Suprapubic skin (tissue), 4 donors: Measurements from ENCODE around the gene TNIK. TPM values are rescaled to one million over a fixed set of nuclear protein-coding genes. Genes with fewer than 3 reads are reported as not detected.
"Not testable (repeated sequence)": the region's sequence is repeated elsewhere in the genome, so short reads cannot be mapped to it uniquely, and the experiment has no call there.

Source experiments
- DNase-seq, 2 donors: peaks; one replicate each; pipeline ENCODE4 v3.0.0-alpha.2; 2019; ENCODE audit warnings: low spot score in 2 of 2
- H3K27ac ChIP-seq: fragments of 200-600 bp; sonication (generic); one replicate; pipeline ENCODE4 v1.5.1; 2019
- H3K27me3 ChIP-seq: fragments of 200-600 bp; sonication (generic); one replicate; pipeline ENCODE4 v1.5.1; 2019
- H3K36me3 ChIP-seq: fragments of 200-600 bp; sonication (generic); one replicate; pipeline ENCODE4 v1.5.1; 2019
- H3K4me1 ChIP-seq: fragments of 200-600 bp; sonication (generic); one replicate; pipeline ENCODE4 v1.5.1; 2019
- H3K4me3 ChIP-seq: fragments of 200-600 bp; sonication (generic); one replicate; pipeline ENCODE4 v1.5.1; 2019; ENCODE audit warnings: mild to moderate bottlenecking
- H3K9me3 ChIP-seq: fragments of 200-600 bp; sonication (generic); one replicate; pipeline ENCODE4 v1.5.1; 2019
- CTCF ChIP-seq, 2 donors: fragments of 200-600 bp in 1 of 2; fragments of 450-650 bp in 1 of 2; sonication (generic) in 1 of 2; IDR thresholded peaks; one replicate each; pipeline ENCODE4 v1.5.1; 2016 to 2019; ENCODE audit warnings: antibody characterized with exemption in 2 of 2, mild to moderate bottlenecking in 1 of 2, moderate library complexity in 1 of 2
- EP300 ChIP-seq: sonication (generic); formaldehyde crosslinking; IDR thresholded peaks from one replicate; pipeline ENCODE4 v1.6.1; 2017; ENCODE audit warnings: antibody characterized with exemption
- POLR2A ChIP-seq, 2 donors: fragments of 450-650 bp; IDR thresholded peaks; one replicate each; pipeline ENCODE4 v1.6.1; 2017; ENCODE audit warnings: antibody characterized with exemption in 2 of 2, mild to moderate bottlenecking in 2 of 2, moderate library complexity in 2 of 2
- POLR2AphosphoS5 ChIP-seq, 3 donors: sonication (generic); formaldehyde crosslinking; IDR thresholded peaks; one replicate each; pipeline ENCODE4 v1.6.1; 2017; ENCODE audit warnings: antibody characterized with exemption in 3 of 3
- WGBS: methylation state at CpG from one replicate; pipeline ENCODE4 v1.1.5; 2018; 5-methylcytosine and 5-hydroxymethylcytosine counted together
- total RNA-seq, 4 donors: library from RNA; depleted of rRNA; stranded (reverse); fragments of >200 nt; gene quantifications; one replicate each; pipeline ENCODE4 v1.1.0, GENCODE V29; 2016

Gene TNIK
- total RNA-seq, 4 donors from 2014 or later, result 2.0 to 4.3 (median 3.1) TPM

GRCh38 chr3:171429635-171430034 is 30.6 kb downstream of the TNIK start:
- H3K4me3 ChIP-seq, result no peak overlapping the region
- H3K27me3 ChIP-seq, result no peaks in the 10 kb centered on the region
- no peaks in the 10 kb centered on the region for H3K4me1 ChIP-seq
- no peak overlapping the region for H3K27ac ChIP-seq
- 88% methylated on average over 2 of the region's 2 CpGs for WGBS
- no peak for TF ChIP-seq POLR2A (IDR thresholded peaks at IDR 0.05)
- TF ChIP-seq POLR2AphosphoS5 (IDR thresholded peaks at IDR 0.05), result no peak
- DNase-seq, result no peak
- no peaks in the 10 kb centered on the region for H3K36me3 ChIP-seq
- H3K9me3 ChIP-seq, result no peaks in the 10 kb centered on the region

- no peak overlapping the region for H3K27ac ChIP-seq
- 84% methylated on average over 3 of the region's 3 CpGs for WGBS
- H3K9me3 ChIP-seq, result no peaks in the 10 kb centered on the region
- no peak overlapping the region for H3K4me3 ChIP-seq
- no peaks in the 10 kb centered on the region for H3K27me3 ChIP-seq
- no peaks in the 10 kb centered on the region for H3K4me1 ChIP-seq
- TF ChIP-seq POLR2AphosphoS5 (IDR thresholded peaks at IDR 0.05), result no peak
- TF ChIP-seq CTCF (IDR thresholded peaks at IDR 0.05), result no peak
- no peak for TF ChIP-seq POLR2A (IDR thresholded peaks at IDR 0.05)
- TF ChIP-seq EP300, result no peak
- no peaks in the 10 kb centered on the region for H3K36me3 ChIP-seq
- DNase-seq, result no peak
Observed at GRCh38 chr3:171428892-171429291, 31.3 kb downstream of the TNIK start.

- no peak for TF ChIP-seq EP300
- no peak for TF ChIP-seq POLR2A (IDR thresholded peaks at IDR 0.05)
- no peak for TF ChIP-seq CTCF (IDR thresholded peaks at IDR 0.05)
- no peak for TF ChIP-seq POLR2AphosphoS5 (IDR thresholded peaks at IDR 0.05)
- no peak overlapping the region for H3K4me3 ChIP-seq
- H3K4me1 ChIP-seq, result no peaks in the 10 kb centered on the region
- no peaks in the 10 kb centered on the region for H3K9me3 ChIP-seq
- H3K27ac ChIP-seq, result no peak overlapping the region
- WGBS, result 45% methylated on average over 4 of the region's 4 CpGs
- DNase-seq, result no peak
- H3K27me3 ChIP-seq, result no peaks in the 10 kb centered on the region
- no peaks in the 10 kb centered on the region for H3K36me3 ChIP-seq
Observed at GRCh38 chr3:171428321-171428787, 31.9 kb downstream of the TNIK start.

- no peak overlapping the region for H3K27ac ChIP-seq
- TF ChIP-seq POLR2AphosphoS5 (IDR thresholded peaks at IDR 0.05), result no peak
- no peak for TF ChIP-seq EP300
- TF ChIP-seq POLR2A (IDR thresholded peaks at IDR 0.05), result no peak
- TF ChIP-seq CTCF (IDR thresholded peaks at IDR 0.05), result no peak
- 89% methylated on average over 4 of the region's 4 CpGs for WGBS
Observed at GRCh38 chr3:171427771-171428320, 32.4 kb downstream of the TNIK start.

GRCh38 chr3:171424063-171424462 is 36.1 kb downstream of the TNIK start:
- H3K9me3 ChIP-seq, H3K27me3 ChIP-seq, H3K4me3 ChIP-seq, H3K27ac ChIP-seq, DNase-seq, H3K36me3 ChIP-seq, H3K4me1 ChIP-seq: not testable (repeated sequence)
- WGBS, result 93% methylated on average over 2 of the region's 2 CpGs

More at GRCh38 chr3:171427771-171428320, 32.4 kb downstream of the TNIK start:
- no peak for DNase-seq
- Histone ChIP-seq H3K4me3 (no peak overlapping the region), H3K9me3 (no peaks in the 10 kb centered on the region), H3K4me1 (no peaks in the 10 kb centered on the region), H3K36me3 (no peaks in the 10 kb centered on the region), H3K27me3 (no peaks in the 10 kb centered on the region)

- 80% methylated on average over 2 of the region's 2 CpGs for WGBS
- not testable (repeated sequence) for H3K4me1 ChIP-seq, H3K4me3 ChIP-seq, H3K27me3 ChIP-seq, DNase-seq, H3K27ac ChIP-seq, H3K36me3 ChIP-seq, H3K9me3 ChIP-seq
Observed at GRCh38 chr3:171422855-171423254, 37.4 kb downstream of the TNIK start.

GRCh38 chr3:171420667-171421066 is 39.5 kb downstream of the TNIK start:
- Histone ChIP-seq H3K9me3 (no peaks in the 10 kb centered on the region), H3K27ac (no peak overlapping the region), H3K4me3 (no peak overlapping the region), H3K27me3 (no peaks in the 10 kb centered on the region), H3K4me1 (no peaks in the 10 kb centered on the region), H3K36me3 (no peaks in the 10 kb centered on the region)
- no peak for TF ChIP-seq CTCF (IDR thresholded peaks at IDR 0.05)
- TF ChIP-seq POLR2AphosphoS5 (IDR thresholded peaks at IDR 0.05), result no peak
- no peak for TF ChIP-seq POLR2A (IDR thresholded peaks at IDR 0.05)
- TF ChIP-seq EP300, result no peak
- 81% methylated on average over 5 of the region's 5 CpGs for WGBS
- no peak for DNase-seq
